ENCODE measurements around the gene C12orf54. TPM values are rescaled to one million over a fixed set of nuclear protein-coding genes. Genes with fewer than 3 reads are reported as not detected.

Gene C12orf54
- total RNA-seq, 1 experiment from 2014 or later: not detected

GRCh38 chr12:48482930-48483329 lies 632 bp downstream of the C12orf54 start (continued):
- no peak for TF ChIP-seq ZMAT4 (CRISPR knock-in tag; IDR thresholded peaks at IDR 0.05)
- TF ChIP-seq ZSCAN18 (CRISPR knock-in tag; IDR thresholded peaks at IDR 0.05): no peak
- TF ChIP-seq FOXK1 (CRISPR knock-in tag; IDR thresholded peaks at IDR 0.05): no peak
- no peak for TF ChIP-seq ERG (CRISPR knock-in tag; IDR thresholded peaks at IDR 0.05)
- TF ChIP-seq NR3C1 (CRISPR knock-in tag; conservative IDR thresholded peaks at IDR 0.05; ENCODE audit: low read depth): no peak
- no peak for TF ChIP-seq MXD4 (CRISPR knock-in tag; IDR thresholded peaks at IDR 0.05; ENCODE audit: borderline replicate concordance)
- TF ChIP-seq ZNF232 (CRISPR knock-in tag; IDR thresholded peaks at IDR 0.05): no peak
- no peak for TF ChIP-seq GTF2I (CRISPR knock-in tag; conservative IDR thresholded peaks at IDR 0.05)
- TF ChIP-seq PRDM15 (CRISPR knock-in tag; IDR thresholded peaks at IDR 0.05): no peak

- ChIA-PET CTCF (no interaction called here), POLR2A (no interaction called here)
- no peaks in the 10 kb centered on the region for H3K36me3 Mint-ChIP-seq
- H3K9me3 Mint-ChIP-seq: peaks cover 16% of the 10 kb centered on the region
- H3K4me3 Mint-ChIP-seq: no peak overlapping the region
- H3K27me3 Mint-ChIP-seq (ENCODE audit: low read depth): peaks cover 24% of the 10 kb centered on the region
- ATAC-seq (no peak), DNase-seq (ENCODE audit: low spot score) (no peak)
- peaks cover 4% of the 10 kb centered on the region; the same call in 1 of the 2 replicates for H3K4me1 Mint-ChIP-seq
- TF ChIP-seq ZBTB43 (CRISPR knock-in tag; IDR thresholded peaks at IDR 0.05) (no peak), NFYB (CRISPR knock-in tag; conservative IDR thresholded peaks at IDR 0.05; ENCODE audit: low read depth) (no peak)
- H3K27ac Mint-ChIP-seq: no peak overlapping the region
Observed at GRCh38 chr12:48486261-48486660, 4.0 kb downstream of the C12orf54 start.

- Mint-ChIP-seq H3K9me3 (peaks cover 12% of the 10 kb centered on the region), H3K27ac (no peak overlapping the region), H3K36me3 (no peaks in the 10 kb centered on the region), H3K4me3 (no peak overlapping the region), H3K27me3 (ENCODE audit: low read depth) (peaks cover 20% of the 10 kb centered on the region), H3K4me1 (peaks cover 4% of the 10 kb centered on the region; the same call in 1 of the 2 replicates)
- DNase-seq (ENCODE audit: low spot score): no peak
- no peak for ATAC-seq
- ChIA-PET POLR2A (no interaction called here), CTCF (no interaction called here)
- no peak for TF ChIP-seq AR (CRISPR knock-in tag; IDR thresholded peaks at IDR 0.05)
- no peak for TF ChIP-seq ETV6 (CRISPR knock-in tag; IDR thresholded peaks at IDR 0.05)
- no peak for TF ChIP-seq TEAD1 (CRISPR knock-in tag; IDR thresholded peaks at IDR 0.05)
- TF ChIP-seq ZSCAN18 (CRISPR knock-in tag; IDR thresholded peaks at IDR 0.05): no peak
- TF ChIP-seq ELF4 (CRISPR knock-in tag; IDR thresholded peaks at IDR 0.05; ENCODE audit: low read depth): no peak
- TF ChIP-seq ESRRA (CRISPR knock-in tag; IDR thresholded peaks at IDR 0.05; ENCODE audit: borderline replicate concordance): no peak
- TF ChIP-seq ZNF512 (CRISPR knock-in tag; IDR thresholded peaks at IDR 0.05; ENCODE audit: borderline replicate concordance): no peak
Observed at GRCh38 chr12:48486679-48487078, 4.4 kb downstream of the C12orf54 start.

All from WTC11 (cell line).